C4-2B (cell line): ENCODE data around the gene SH3RF3.

Experiments
- CTCF ChIP-seq: fragments of 450-650 bp; conservative IDR thresholded peaks from 2 replicates; pipeline ENCODE4 v1.5.1; 2017; ENCODE audit warnings: mild to moderate bottlenecking
- ZFX ChIP-seq: fragments of 450-650 bp; IDR thresholded peaks from 2 replicates; pipeline ENCODE4 v1.6.1; 2017

GRCh38 chr2:109436610-109437225 is 307.7 kb downstream of the SH3RF3 start:
- TF ChIP-seq CTCF (no peak), ZFX (no peak)
